Measurements from ENCODE around the gene TBC1D5. TPM values are rescaled to one million over a fixed set of nuclear protein-coding genes. Genes with fewer than 3 reads are reported as not detected.

The TBC1D5 gene
- total and polyA plus RNA-seq, 12 donors, result 6.4 to 108 (median 70.7) TPM

DNA sequence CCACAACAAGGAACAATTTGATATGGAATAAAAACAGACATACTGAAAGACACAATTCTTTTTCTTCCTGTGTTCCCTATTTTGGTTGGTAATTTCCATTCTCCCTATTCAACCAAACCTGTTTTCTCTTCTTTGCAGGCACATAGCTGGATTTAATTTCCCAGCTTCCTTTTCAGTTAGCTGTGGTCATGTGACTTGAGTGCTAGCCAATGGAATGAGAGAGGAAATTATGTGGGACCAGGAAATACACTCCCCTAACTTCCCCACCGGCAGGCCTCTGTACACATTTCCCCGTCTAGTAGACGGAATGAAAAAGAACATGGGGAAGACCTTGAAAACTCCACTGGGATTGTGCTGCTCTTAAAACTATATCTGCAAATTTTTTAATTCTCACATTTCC, 351.6 kb downstream of the TBC1D5 start:
- WGBS, 4 donors, result 93 to 97% (median 93%) methylated on average over 3 of the region's 3 CpGs
- intact Hi-C loops (cut with DNase I), result no loop called here
- H3K27ac ChIP-seq, result no peak overlapping the region

DNA sequence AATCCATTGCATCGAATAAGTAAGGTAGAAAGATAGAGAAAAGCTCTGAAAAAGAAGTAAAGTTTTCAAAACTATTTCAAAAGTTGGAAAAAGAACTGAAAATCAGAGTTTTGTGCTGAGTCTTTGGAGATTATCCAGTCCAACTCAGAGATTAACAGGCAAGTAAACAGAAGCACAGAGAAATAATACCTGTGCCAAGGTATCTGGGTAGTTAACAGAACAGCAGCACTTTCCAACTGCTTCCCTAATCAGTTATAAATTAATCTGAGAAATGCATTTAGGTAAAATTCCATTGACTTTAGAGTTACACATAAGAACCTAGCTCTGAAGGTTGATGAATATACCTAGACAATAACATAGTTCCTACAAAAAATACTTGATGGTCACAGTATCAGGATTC, 355.3 kb downstream of the TBC1D5 start:
- DNase-seq, result no peak
- Histone ChIP-seq H3K27me3 (no peaks in the 10 kb centered on the region), H3K4me3 (no peak overlapping the region), H3K9me3 (replicated peaks in 1 of 3) (no peaks in the 10 kb centered on the region), H3K27ac (no peak overlapping the region), H3K36me3 (replicated peaks in 1 of 2) (no peaks in the 10 kb centered on the region), H3K4me1 (replicated peaks in 1 of 2) (no peaks in the 10 kb centered on the region)
- intact Hi-C loops (cut with DNase I), result no loop called here
- no peak for TF ChIP-seq POLR2A (IDR thresholded peaks at IDR 0.05)
- WGBS, 4 donors, result 100% methylated on average over 1 of the region's 1 CpG

More for the DNA sequence above, 351.6 kb downstream of the TBC1D5 start:
- H3K27me3 ChIP-seq, result no peaks in the 10 kb centered on the region
- H3K36me3 ChIP-seq (replicated peaks in 1 of 2), result no peaks in the 10 kb centered on the region
- H3K4me3 ChIP-seq, result no peak overlapping the region
- no peaks in the 10 kb centered on the region for H3K4me1 ChIP-seq (replicated peaks in 1 of 2)
- no peak for DNase-seq
- no peak for TF ChIP-seq POLR2A (IDR thresholded peaks at IDR 0.05)
- TF ChIP-seq CTCF (IDR thresholded peaks at IDR 0.05), result no peak
- H3K9me3 ChIP-seq (replicated peaks in 1 of 3), result no peaks in the 10 kb centered on the region

DNA sequence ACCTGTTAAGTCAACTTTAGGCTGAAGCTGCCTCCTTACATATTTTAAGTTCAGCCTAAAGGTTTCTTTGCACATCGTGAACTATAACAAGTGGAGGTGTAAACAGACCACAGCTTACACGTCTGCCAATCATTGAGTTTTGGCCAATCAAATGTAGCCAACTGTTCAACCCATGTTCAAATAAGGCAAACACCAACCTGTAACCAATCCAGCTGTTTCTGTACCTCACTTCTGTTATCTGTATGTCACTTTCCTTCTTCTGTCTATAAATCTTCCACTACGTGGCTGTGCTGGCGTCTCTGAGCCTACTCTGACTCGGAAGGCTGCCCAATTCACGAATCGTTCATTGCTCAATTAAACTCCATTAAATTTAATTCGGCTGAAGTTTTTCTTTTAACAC, 356.0 kb downstream of the TBC1D5 start:
- intact Hi-C loops (cut with DNase I), result no loop called here
- Histone ChIP-seq H3K27me3 (no peaks in the 10 kb centered on the region), H3K27ac (no peak overlapping the region), H3K36me3 (replicated peaks in 1 of 2) (no peaks in the 10 kb centered on the region), H3K9me3 (replicated peaks in 1 of 3) (no peaks in the 10 kb centered on the region), H3K4me1 (replicated peaks in 1 of 2) (no peaks in the 10 kb centered on the region), H3K4me3 (no peak overlapping the region)
- no peak for DNase-seq
- 92 to 96% (median 95%) methylated on average over 8 of the region's 8 CpGs for WGBS, 4 donors
- no peak for TF ChIP-seq CTCF (IDR thresholded peaks at IDR 0.05)
- TF ChIP-seq POLR2A (IDR thresholded peaks at IDR 0.05), result no peak

DNA sequence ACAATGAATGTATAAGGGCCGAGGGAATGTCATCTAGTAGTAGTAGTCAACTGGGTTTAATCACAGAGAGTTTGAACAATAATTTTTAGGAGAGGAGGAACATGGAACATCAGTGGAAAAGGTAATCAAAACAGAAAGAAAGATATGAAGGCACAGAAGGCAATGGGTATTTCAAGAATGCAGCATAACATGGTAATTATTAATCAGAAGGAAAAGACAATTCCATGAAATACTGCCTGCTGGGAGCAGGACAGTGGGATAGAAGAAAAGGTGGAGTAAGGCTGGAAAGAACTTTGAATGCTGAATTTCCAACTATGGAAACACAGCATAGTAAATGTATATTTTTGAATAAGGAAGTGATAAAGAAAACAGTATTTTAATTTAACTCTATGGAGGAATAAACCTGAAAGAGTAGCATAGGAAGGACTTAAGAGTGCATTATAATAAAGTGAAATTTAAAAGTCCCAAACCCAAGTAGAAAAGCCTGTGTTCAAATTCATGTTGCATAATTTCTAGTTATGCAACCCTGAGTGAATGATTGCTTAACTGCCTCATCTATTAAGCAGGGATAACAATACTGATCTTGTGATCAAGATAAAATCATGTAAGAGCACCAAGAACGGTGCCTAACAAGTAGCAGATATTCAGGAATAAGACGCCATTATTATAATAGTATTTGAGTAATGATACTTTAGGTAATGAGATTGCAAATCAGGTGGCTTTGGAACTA, 357.7 kb downstream of the TBC1D5 start:
- 76 to 85% (median 83%) methylated on average over 3 of the region's 3 CpGs for WGBS, 4 donors
- no peaks in the 10 kb centered on the region for H3K9me3 ChIP-seq (replicated peaks in 1 of 3)
- intact Hi-C loops (cut with DNase I), result no loop called here
- no peaks in the 10 kb centered on the region for H3K27me3 ChIP-seq
- no peak for DNase-seq
- no peak overlapping the region for H3K27ac ChIP-seq
- H3K4me3 ChIP-seq, result no peak overlapping the region
- no peaks in the 10 kb centered on the region for H3K36me3 ChIP-seq (replicated peaks in 1 of 2)
- H3K4me1 ChIP-seq (replicated peaks in 1 of 2), result no peaks in the 10 kb centered on the region
- no peak for TF ChIP-seq CTCF (IDR thresholded peaks at IDR 0.05)
- no peak for TF ChIP-seq POLR2A (IDR thresholded peaks at IDR 0.05)

- Histone ChIP-seq H3K4me1 (replicated peaks in 1 of 2) (no peaks in the 10 kb centered on the region), H3K9me3 (replicated peaks in 1 of 3) (no peaks in the 10 kb centered on the region), H3K36me3 (replicated peaks in 1 of 2) (no peaks in the 10 kb centered on the region), H3K27ac (no peak overlapping the region), H3K4me3 (no peak overlapping the region), H3K27me3 (no peaks in the 10 kb centered on the region)
- TF ChIP-seq POLR2A (IDR thresholded peaks at IDR 0.05) (no peak), CTCF (IDR thresholded peaks at IDR 0.05) (no peak)
- 90 to 100% (median 98%) methylated on average over 1 of the region's 1 CpG for WGBS, 4 donors
- intact Hi-C loops (cut with DNase I), result no loop called here
- no peak for DNase-seq
These were observed 369.1 kb downstream of the TBC1D5 start for GRCh38 chr3:17373304-17373703.
